ENCODE data around the gene ZNF576. TPM values are rescaled to one million over a fixed set of nuclear protein-coding genes. Genes with fewer than 3 reads are reported as not detected.

ZNF576 gene
- total RNA-seq, 1 donor from 2014 or later, result 11.3 TPM

DNA sequence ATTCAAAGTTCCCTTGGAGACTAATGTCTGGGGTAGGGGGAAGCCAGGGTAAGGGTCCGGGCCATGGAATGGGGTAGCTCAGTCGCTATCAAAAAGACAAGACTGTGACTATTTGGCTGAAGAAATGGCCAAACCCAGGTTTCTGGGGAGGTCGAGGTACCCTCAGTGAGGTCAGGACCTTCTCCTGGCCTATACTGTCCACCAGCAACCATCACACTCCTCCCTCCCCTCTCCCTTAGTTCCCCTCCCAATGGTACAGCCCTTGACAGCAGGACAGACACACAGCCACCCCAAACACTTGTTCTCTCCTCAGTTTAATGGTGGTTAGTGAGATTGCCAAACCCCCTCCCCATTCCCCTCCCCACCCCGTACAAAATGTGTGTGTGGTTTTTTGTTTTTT lies 25.7 kb downstream of the ZNF576 start:
- no peak overlapping the region for H3K4me3 ChIP-seq
- peaks cover 27% of the 10 kb centered on the region for H3K4me1 ChIP-seq
- intact Hi-C loops (cut with micrococcal nuclease), result no loop called here
- H3K9me3 ChIP-seq (replicated peaks), result no peaks in the 10 kb centered on the region
- TF ChIP-seq, protein P1, sequence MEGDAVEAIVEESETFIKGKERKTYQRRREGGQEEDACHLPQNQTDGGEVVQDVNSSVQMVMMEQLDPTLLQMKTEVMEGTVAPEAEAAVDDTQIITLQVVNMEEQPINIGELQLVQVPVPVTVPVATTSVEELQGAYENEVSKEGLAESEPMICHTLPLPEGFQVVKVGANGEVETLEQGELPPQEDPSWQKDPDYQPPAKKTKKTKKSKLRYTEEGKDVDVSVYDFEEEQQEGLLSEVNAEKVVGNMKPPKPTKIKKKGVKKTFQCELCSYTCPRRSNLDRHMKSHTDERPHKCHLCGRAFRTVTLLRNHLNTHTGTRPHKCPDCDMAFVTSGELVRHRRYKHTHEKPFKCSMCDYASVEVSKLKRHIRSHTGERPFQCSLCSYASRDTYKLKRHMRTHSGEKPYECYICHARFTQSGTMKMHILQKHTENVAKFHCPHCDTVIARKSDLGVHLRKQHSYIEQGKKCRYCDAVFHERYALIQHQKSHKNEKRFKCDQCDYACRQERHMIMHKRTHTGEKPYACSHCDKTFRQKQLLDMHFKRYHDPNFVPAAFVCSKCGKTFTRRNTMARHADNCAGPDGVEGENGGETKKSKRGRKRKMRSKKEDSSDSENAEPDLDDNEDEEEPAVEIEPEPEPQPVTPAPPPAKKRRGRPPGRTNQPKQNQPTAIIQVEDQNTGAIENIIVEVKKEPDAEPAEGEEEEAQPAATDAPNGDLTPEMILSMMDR (IDR thresholded peaks at IDR 0.05; ENCODE audit: borderline replicate concordance), result no peak
- H3K27ac ChIP-seq (replicated peaks), result no peak overlapping the region
- H3K27me3 ChIP-seq (ENCODE audit: low read depth), result no peaks in the 10 kb centered on the region
- no peak for DNase-seq
- no peaks in the 10 kb centered on the region for H3K36me3 ChIP-seq

DNA sequence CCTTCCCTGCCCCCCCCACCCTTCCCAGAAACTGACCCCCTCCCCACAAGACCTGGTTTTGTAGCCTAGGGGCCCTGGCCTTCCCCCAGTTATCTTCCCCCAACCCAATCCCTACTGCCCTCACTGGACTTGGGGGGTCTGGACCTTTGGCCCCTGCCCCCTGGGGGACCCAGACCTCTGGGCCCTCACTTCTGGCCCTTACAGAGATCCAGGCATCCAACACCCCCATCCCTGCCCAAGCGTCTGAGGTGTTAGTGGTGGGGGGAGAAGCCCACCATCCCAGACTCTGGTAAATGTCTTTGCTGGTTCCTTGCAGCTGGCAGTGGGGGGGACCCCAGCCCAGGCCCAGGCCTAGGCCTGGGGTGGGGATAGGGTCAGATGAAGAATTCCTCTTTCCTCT lies 26.6 kb downstream of the ZNF576 start:
- Histone ChIP-seq H3K9me3 (replicated peaks) (no peaks in the 10 kb centered on the region), H3K4me3 (no peak overlapping the region), H3K27ac (replicated peaks) (no peak overlapping the region), H3K27me3 (ENCODE audit: low read depth) (no peaks in the 10 kb centered on the region), H3K36me3 (no peaks in the 10 kb centered on the region), H3K4me1 (peaks cover 24% of the 10 kb centered on the region)
- intact Hi-C loops (cut with micrococcal nuclease), result no loop called here
- TF ChIP-seq, protein P1 (IDR thresholded peaks at IDR 0.05; ENCODE audit: borderline replicate concordance), result no peak
- DNase-seq, result no peak

DNA sequence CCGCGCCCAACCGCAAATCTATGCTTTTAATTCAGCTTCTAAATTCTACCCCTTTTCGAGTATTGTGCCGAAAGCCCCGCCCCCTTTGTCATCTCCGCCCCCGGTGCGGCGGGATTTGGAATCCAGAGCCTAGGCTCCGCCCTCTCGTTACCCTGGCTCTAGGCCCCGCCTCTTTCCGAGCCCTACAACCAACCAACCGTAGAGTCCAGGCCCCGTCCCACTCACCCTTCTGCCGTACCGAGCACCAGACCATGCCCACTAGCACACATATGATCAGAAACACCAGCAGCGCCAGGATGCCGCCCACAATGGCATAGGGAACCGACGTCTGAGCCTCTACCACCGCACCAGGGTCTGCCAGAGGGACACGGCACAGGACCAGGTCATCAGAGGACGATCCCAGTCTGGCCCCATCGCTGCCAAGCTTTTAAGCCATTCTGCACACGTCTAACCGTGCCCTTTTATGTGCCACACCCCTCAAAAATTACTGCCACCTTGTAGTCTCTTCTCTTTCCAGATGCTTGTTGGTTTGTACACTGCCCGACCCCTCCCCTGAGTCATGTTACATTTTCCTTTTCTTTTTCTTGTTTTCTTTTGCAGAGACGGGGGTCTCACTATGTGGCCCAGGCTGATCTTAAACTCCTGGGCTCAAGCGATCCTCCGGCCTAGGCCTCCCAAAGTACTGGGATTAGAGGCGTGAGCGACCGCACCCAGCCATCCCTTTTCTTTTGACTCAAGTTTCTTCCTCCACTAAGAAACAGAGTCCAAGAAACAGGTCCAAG lies 27.7 kb downstream of the ZNF576 start:
- Histone ChIP-seq H3K36me3 (no peaks in the 10 kb centered on the region), H3K27ac (replicated peaks) (no peak overlapping the region), H3K4me1 (peaks cover 14% of the 10 kb centered on the region), H3K9me3 (replicated peaks) (no peaks in the 10 kb centered on the region), H3K27me3 (ENCODE audit: low read depth) (no peaks in the 10 kb centered on the region), H3K4me3 (no peak overlapping the region)
- TF ChIP-seq, protein P1 (IDR thresholded peaks at IDR 0.05; ENCODE audit: borderline replicate concordance), result no peak
- no peak for DNase-seq
- intact Hi-C loops (cut with micrococcal nuclease), result no loop called here

DNA sequence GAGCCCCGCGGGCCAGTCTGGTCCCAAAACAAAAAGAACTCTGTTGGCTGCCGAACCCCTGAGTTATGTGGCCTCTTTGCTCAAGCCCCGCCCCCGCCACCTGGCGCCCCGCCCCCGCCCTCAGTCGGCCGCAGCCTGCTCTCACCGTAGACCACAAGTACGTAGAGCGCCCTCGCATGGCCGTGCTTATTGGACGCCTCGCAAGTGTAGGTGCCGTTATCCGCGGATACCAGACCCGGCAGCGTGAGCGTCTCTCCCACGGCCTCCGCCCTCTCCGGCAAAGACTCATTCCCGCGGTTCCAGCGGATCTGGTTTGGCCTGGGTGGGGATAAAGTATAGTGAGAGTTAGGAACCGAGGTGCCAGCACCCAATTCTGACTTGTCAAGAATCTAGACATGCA lies 28.5 kb downstream of the ZNF576 start:
- intact Hi-C loops (cut with micrococcal nuclease), result no loop called here

DNA sequence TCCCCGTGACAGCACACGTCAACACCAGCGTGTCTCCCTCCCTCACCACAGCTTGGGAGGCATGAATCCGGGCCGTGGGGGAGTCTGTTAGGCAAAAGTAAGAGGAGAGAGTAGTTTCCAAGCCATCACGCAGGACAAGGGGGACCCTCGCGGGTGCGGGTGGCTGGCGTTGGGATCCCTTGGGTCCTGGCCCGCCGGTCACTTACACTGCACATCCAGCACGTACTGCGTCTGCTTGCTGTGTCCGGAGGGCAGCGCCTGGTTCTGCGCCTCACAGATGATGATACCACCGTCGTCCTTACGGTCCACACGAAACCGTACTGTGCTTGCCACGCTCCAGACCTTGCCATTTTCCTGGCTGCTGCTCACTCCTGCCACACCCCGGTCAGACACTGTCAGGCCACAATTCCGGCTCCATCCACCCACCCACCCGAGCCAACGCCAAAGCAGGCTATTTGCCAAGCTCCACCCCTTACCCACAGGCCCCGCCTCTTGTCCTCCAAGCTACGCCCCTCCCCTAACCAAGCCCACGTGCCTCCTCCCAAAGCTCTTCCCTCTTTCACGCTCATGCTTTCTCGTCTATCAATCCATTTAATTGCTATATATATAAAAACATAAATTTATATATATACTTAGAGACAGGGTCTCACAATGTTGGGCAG lies 29.7 kb downstream of the ZNF576 start:
- intact Hi-C loops (cut with micrococcal nuclease), result no loop called here
- DNase-seq, result no peak
- H3K4me3 ChIP-seq, result no peak overlapping the region
- H3K9me3 ChIP-seq (replicated peaks), result no peaks in the 10 kb centered on the region
- H3K36me3 ChIP-seq, result no peaks in the 10 kb centered on the region
- TF ChIP-seq, protein P1 (IDR thresholded peaks at IDR 0.05; ENCODE audit: borderline replicate concordance), result no peak
- no peak overlapping the region for H3K27ac ChIP-seq (replicated peaks)
- H3K4me1 ChIP-seq, result no peaks in the 10 kb centered on the region
- no peaks in the 10 kb centered on the region for H3K27me3 ChIP-seq (ENCODE audit: low read depth)

More for the DNA sequence above, 28.5 kb downstream of the ZNF576 start:
- no peak overlapping the region for H3K4me3 ChIP-seq
- no peak overlapping the region for H3K27ac ChIP-seq (replicated peaks)
- TF ChIP-seq, protein P1 (IDR thresholded peaks at IDR 0.05; ENCODE audit: borderline replicate concordance), result no peak
- no peaks in the 10 kb centered on the region for H3K36me3 ChIP-seq
- H3K9me3 ChIP-seq (replicated peaks), result no peaks in the 10 kb centered on the region
- peak; percentile 36 for DNase-seq
- H3K4me1 ChIP-seq, result peaks cover 6% of the 10 kb centered on the region
- H3K27me3 ChIP-seq (ENCODE audit: low read depth), result no peaks in the 10 kb centered on the region

Data from left ventricle myocardium inferior (tissue), 1 donor.